Gastrocnemius medialis (tissue), 4 donors: ENCODE data around the gene SAE1. TPM values are rescaled to one million over a fixed set of nuclear protein-coding genes. Genes with fewer than 3 reads are reported as not detected.

Experiments used
- ATAC-seq, 2 donors: fragments of 150-250 bp; one replicate each; pipeline ENCODE4 v1.9.1; 2016
- DNase-seq, 2 donors: peaks; one replicate each; pipeline ENCODE4 v3.0.0-alpha.2; 2019
- H3K27ac ChIP-seq, 4 donors: fragments of 200-600 bp; sonication (generic); 1 replicate in 1 of 4; 2 replicates in 3 of 4; pipeline ENCODE4 v1.5.1; 2016 to 2018; ENCODE audit warnings: mild to moderate bottlenecking in 2 of 4, moderate library complexity in 1 of 4
- H3K27me3 ChIP-seq, 3 donors: fragments of 200-600 bp; sonication (generic) in 2 of 3; 1 replicate in 1 of 3; 2 replicates in 2 of 3; pipeline versions ENCODE4 v1.5.1 to v1.6.0; 2016 to 2019; ENCODE audit warnings: mild to moderate bottlenecking in 1 of 3, moderate library complexity in 1 of 3
- H3K36me3 ChIP-seq, 2 donors: fragments of 200-600 bp; sonication (generic) in 1 of 2; one replicate each; pipeline ENCODE4 v1.5.1; 2017 to 2018
- H3K4me1 ChIP-seq, 2 donors: fragments of 200-600 bp; sonication (generic) in 1 of 2; one replicate each; pipeline ENCODE4 v1.5.1; 2016 to 2017; ENCODE audit warnings: mild to moderate bottlenecking in 2 of 2
- H3K4me3 ChIP-seq, 4 donors: fragments of 200-600 bp; sonication (generic) in 3 of 4; 1 replicate in 1 of 4; 2 replicates in 3 of 4; pipeline ENCODE4 v1.5.1; 2016 to 2019; ENCODE audit warnings: mild to moderate bottlenecking in 2 of 4
- H3K9me3 ChIP-seq, 3 donors: fragments of 200-600 bp; sonication (generic) in 2 of 3; 1 replicate in 1 of 3; 2 replicates in 2 of 3; pipeline ENCODE4 v1.5.1; 2016 to 2019
- POLR2A ChIP-seq, 2 donors: fragments of 450-650 bp; IDR thresholded peaks; one replicate each; pipeline ENCODE4 v1.6.1; 2017; ENCODE audit warnings: antibody characterized with exemption in 2 of 2, mild to moderate bottlenecking in 2 of 2, moderate library complexity in 2 of 2
- in situ Hi-C, 4 donors: fragments of 200-750 bp; cut with MboI; loops; one replicate each; pipeline versions ENCODE4 v1.15.0 to v1.8.0; 2017; ENCODE audit warnings: low sequenced_read_pairs in 4 of 4
- intact Hi-C: fragments of 100-400 bp; cut with DNase I; formaldehyde crosslinking; loops from one replicate; pipeline ENCODE4 v1.15.1; 2023; ENCODE audit warnings: low total_unique reads
- total RNA-seq, 4 donors: library from RNA; depleted of rRNA; stranded (reverse); fragments of >200 nt; gene quantifications; one replicate each; pipeline versions ENCODE4 v1.1.0 to v1.2.3, GENCODE V29; 2016
- TF ChIP-seq, protein P1 (sequence below), 5 experiments: fragments of 450-650 bp in 3 of 5; fragments of 200-600 bp in 2 of 5; sonication (generic) in 2 of 5; IDR thresholded peaks in 4 of 5; conservative IDR thresholded peaks in 1 of 5; 1 replicate in 4 of 5; 2 replicates in 1 of 5; pipeline ENCODE4 v1.5.1; 2016 to 2019; ENCODE audit warnings: antibody characterized with exemption in 5 of 5, mild to moderate bottlenecking in 3 of 5, moderate library complexity in 3 of 5

The SAE1 gene
- total RNA-seq, 4 donors from 2014 or later: 29.7 to 74.6 (median 46.4) TPM

- intact Hi-C loops: loop anchor here (5.0 kb wide), 2 partner anchors 37 to 52 kb away; no protein-coding TSS in a partner anchor
- DNase-seq (no peak), ATAC-seq (no peak)
- H3K36me3 ChIP-seq: peaks cover 0 to 44% of the 10 kb centered on the region in 2 donors
- no peaks in the 10 kb centered on the region for H3K27me3 ChIP-seq
- in situ Hi-C loops: no loop called here
- H3K27ac ChIP-seq: no peak overlapping the region
- H3K4me3 ChIP-seq: no peak overlapping the region
- TF ChIP-seq, protein P1, sequence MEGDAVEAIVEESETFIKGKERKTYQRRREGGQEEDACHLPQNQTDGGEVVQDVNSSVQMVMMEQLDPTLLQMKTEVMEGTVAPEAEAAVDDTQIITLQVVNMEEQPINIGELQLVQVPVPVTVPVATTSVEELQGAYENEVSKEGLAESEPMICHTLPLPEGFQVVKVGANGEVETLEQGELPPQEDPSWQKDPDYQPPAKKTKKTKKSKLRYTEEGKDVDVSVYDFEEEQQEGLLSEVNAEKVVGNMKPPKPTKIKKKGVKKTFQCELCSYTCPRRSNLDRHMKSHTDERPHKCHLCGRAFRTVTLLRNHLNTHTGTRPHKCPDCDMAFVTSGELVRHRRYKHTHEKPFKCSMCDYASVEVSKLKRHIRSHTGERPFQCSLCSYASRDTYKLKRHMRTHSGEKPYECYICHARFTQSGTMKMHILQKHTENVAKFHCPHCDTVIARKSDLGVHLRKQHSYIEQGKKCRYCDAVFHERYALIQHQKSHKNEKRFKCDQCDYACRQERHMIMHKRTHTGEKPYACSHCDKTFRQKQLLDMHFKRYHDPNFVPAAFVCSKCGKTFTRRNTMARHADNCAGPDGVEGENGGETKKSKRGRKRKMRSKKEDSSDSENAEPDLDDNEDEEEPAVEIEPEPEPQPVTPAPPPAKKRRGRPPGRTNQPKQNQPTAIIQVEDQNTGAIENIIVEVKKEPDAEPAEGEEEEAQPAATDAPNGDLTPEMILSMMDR (IDR thresholded peaks at IDR 0.05 in 4 of 5, conservative IDR thresholded peaks at IDR 0.05 in 1 of 5): no peak
- TF ChIP-seq POLR2A (IDR thresholded peaks at IDR 0.05): no peak
- no peaks in the 10 kb centered on the region for H3K9me3 ChIP-seq
- H3K4me1 ChIP-seq: peaks cover 21 to 27% of the 10 kb centered on the region in 2 donors
These were observed 24.5 kb downstream of the SAE1 start for GRCh38 chr19:47155148-47155547.

DNA sequence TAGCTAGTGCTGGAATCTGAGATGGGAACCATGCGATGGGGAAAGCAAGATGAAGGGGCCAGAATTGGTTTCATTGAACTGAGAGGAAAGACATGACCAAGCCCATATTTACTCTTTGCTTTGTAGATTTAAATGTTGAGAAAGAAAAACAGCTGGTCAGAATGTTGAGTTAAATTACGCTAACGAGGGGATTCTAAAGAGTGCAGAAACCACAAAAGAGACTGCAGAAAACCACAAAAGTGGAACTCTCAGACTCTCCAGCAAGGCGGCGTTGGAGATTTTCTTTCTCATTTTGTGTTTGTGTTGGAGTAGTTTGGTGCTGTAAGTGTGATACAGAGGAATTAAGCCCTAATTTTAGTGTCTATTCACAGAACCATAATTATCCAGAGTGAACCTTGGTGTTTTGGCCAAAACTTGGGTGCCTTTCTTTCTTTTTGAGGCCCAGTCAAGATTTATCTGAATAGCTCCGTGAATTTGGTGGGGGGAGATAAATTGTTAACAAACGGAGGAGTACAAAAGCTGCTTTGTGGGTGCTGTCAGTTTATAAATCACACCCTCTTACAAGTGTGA lies 26.3 kb downstream of the SAE1 start:
- ATAC-seq (no peak), DNase-seq (no peak)
- Histone ChIP-seq H3K27me3 (no peaks in the 10 kb centered on the region), H3K36me3 (peaks cover 0 to 26% of the 10 kb centered on the region in 2 donors), H3K4me1 (peaks cover 27 to 28% of the 10 kb centered on the region in 2 donors), H3K9me3 (no peaks in the 10 kb centered on the region), H3K27ac (peak overlapping the region; percentile 60 to 77 (median 74)), H3K4me3 (no peak overlapping the region)
- in situ Hi-C loops (no loop called here), intact Hi-C loops (loop anchor here (5.0 kb wide), 2 partner anchors 35 to 50 kb away; no protein-coding TSS in a partner anchor)
- TF ChIP-seq, protein P1 (IDR thresholded peaks at IDR 0.05 in 4 of 5, conservative IDR thresholded peaks at IDR 0.05 in 1 of 5): no peak
- TF ChIP-seq POLR2A (IDR thresholded peaks at IDR 0.05): no peak

GRCh38 chr19:47157431-47158321 lies 27.0 kb downstream of the SAE1 start:
- TF ChIP-seq, protein P1 (IDR thresholded peaks at IDR 0.05 in 4 of 5, conservative IDR thresholded peaks at IDR 0.05 in 1 of 5): no peak
- no peak for TF ChIP-seq POLR2A (IDR thresholded peaks at IDR 0.05)
- no peaks in the 10 kb centered on the region for H3K9me3 ChIP-seq
- ATAC-seq: peak; percentile 73 to 75
- no peaks in the 10 kb centered on the region for H3K27me3 ChIP-seq
- H3K27ac ChIP-seq: peak overlapping the region; percentile 60 to 77 (median 74)
- H3K36me3 ChIP-seq: peaks cover 0 to 18% of the 10 kb centered on the region in 2 donors
- peaks cover 27 to 32% of the 10 kb centered on the region in 2 donors for H3K4me1 ChIP-seq
- in situ Hi-C loops (no loop called here), intact Hi-C loops (loop anchor here (5.0 kb wide), 2 partner anchors 35 to 50 kb away; no protein-coding TSS in a partner anchor)
- peak overlapping the region in 1 of 4 donors; percentile 12 for H3K4me3 ChIP-seq
- DNase-seq: peak; percentile 2 to 14

GRCh38 chr19:47158367-47158791 lies 27.7 kb downstream of the SAE1 start:
- TF ChIP-seq POLR2A (IDR thresholded peaks at IDR 0.05): no peak
- TF ChIP-seq, protein P1 (IDR thresholded peaks at IDR 0.05 in 4 of 5, conservative IDR thresholded peaks at IDR 0.05 in 1 of 5): no peak
- Histone ChIP-seq H3K27ac (peak overlapping the region; percentile 60 to 77 (median 74)), H3K27me3 (no peaks in the 10 kb centered on the region), H3K9me3 (no peaks in the 10 kb centered on the region), H3K4me3 (peak overlapping the region in 1 of 4 donors; percentile 12), H3K36me3 (peaks cover 0 to 11% of the 10 kb centered on the region in 2 donors), H3K4me1 (peaks cover 27 to 32% of the 10 kb centered on the region in 2 donors)
- ATAC-seq (peak in 1 of 2 donors; percentile 25), DNase-seq (no peak)
- intact Hi-C loops: loop anchor here (5.0 kb wide), 2 partner anchors 34 to 49 kb away; no protein-coding TSS in a partner anchor
- in situ Hi-C loops: no loop called here
